ENCODE measurements around the gene SACS.

The SACS gene

GRCh38 chr13:23350009-23350408 is 83.5 kb downstream of the SACS start:
- no peak for DNase-seq (ENCODE audit: low spot score)
- no peak overlapping the region for H3K4me2 ChIP-seq (ENCODE audit: insufficient read depth, low read length, poor library complexity, severe bottlenecking)
- H3K4me1 ChIP-seq (ENCODE audit: control insufficient read depth in 2 of 2, insufficient read depth in 1 of 2, low read depth in 1 of 2, low read length in 2 of 2) = no peaks in the 10 kb centered on the region
- no peak overlapping the region for H3K23ac ChIP-seq (ENCODE audit: low read depth, low read length, poor library complexity)
- no peak overlapping the region for H2BK15ac ChIP-seq (ENCODE audit: low read length)
- no peak overlapping the region for H4K8ac ChIP-seq (ENCODE audit: low read depth, low read length)
- no peak overlapping the region for H2BK120ac ChIP-seq (ENCODE audit: low read depth, low read length)
- no peak overlapping the region for H3K14ac ChIP-seq (ENCODE audit: low read length)
- H2BK12ac ChIP-seq (ENCODE audit: low read length) = no peak overlapping the region
- peaks cover 3% of the 10 kb centered on the region for H3K79me1 ChIP-seq (ENCODE audit: low read depth, low read length)
- no peak overlapping the region for H3K27ac ChIP-seq (replicated peaks; ENCODE audit: low read length)
- peaks cover 16 to 97% of the 10 kb centered on the region in 2 donors for H3K36me3 ChIP-seq (replicated peaks in 1 of 2; ENCODE audit: control insufficient read depth in 2 of 2, insufficient read depth in 2 of 2, low read length in 2 of 2)
- H3K18ac ChIP-seq (ENCODE audit: low read length) = no peak overlapping the region
- H4K91ac ChIP-seq (ENCODE audit: low read depth, low read length, poor library complexity) = no peak overlapping the region
- no peaks in the 10 kb centered on the region for H3K27me3 ChIP-seq (ENCODE audit: control insufficient read depth in 3 of 3, insufficient read depth in 3 of 3, low read depth in 1 of 3, low read length in 3 of 3)
- H2BK5ac ChIP-seq (ENCODE audit: low read length) = no peak overlapping the region
- H3K9me3 ChIP-seq (replicated peaks in 1 of 2; ENCODE audit: control insufficient read depth in 2 of 2, insufficient read depth in 1 of 2, low read depth in 1 of 2, low read length in 2 of 2) = peaks cover 0 to 3% of the 10 kb centered on the region in 2 donors
- H3K4ac ChIP-seq (ENCODE audit: low read length) = no peak overlapping the region
- H2AFZ ChIP-seq (ENCODE audit: low read length) = no peak overlapping the region
- H3K9ac ChIP-seq (ENCODE audit: low read depth, low read length, poor library complexity) = no peak overlapping the region
- H2AK5ac ChIP-seq (ENCODE audit: low read depth, low read length) = no peak overlapping the region
- no CpG with 5 or more reads among the region's 3 CpGs for WGBS, 2 donors (ENCODE audit: extremely low coverage in 2 of 2, insufficient read length in 2 of 2, insufficient replicate concordance in 1 of 2)
- H3K4me3 ChIP-seq (ENCODE audit: low read length in 2 of 2) = no peak overlapping the region

- WGBS, 2 donors (ENCODE audit: extremely low coverage in 2 of 2, insufficient read length in 2 of 2, insufficient replicate concordance in 1 of 2) = no CpG with 5 or more reads among the region's 4 CpGs
- no peak overlapping the region for H3K4ac ChIP-seq (ENCODE audit: low read length)
- peaks cover 10 to 92% of the 10 kb centered on the region in 2 donors for H3K36me3 ChIP-seq (replicated peaks in 1 of 2; ENCODE audit: control insufficient read depth in 2 of 2, insufficient read depth in 2 of 2, low read length in 2 of 2)
- H3K14ac ChIP-seq (ENCODE audit: low read length) = no peak overlapping the region
- H3K4me3 ChIP-seq (ENCODE audit: low read length in 2 of 2) = no peak overlapping the region
- no peak for DNase-seq (ENCODE audit: low spot score)
- no peak overlapping the region for H2BK5ac ChIP-seq (ENCODE audit: low read length)
- H3K79me1 ChIP-seq (ENCODE audit: low read depth, low read length) = peaks cover 3% of the 10 kb centered on the region
- H2AFZ ChIP-seq (ENCODE audit: low read length) = no peak overlapping the region
- no peak overlapping the region for H3K27ac ChIP-seq (replicated peaks; ENCODE audit: low read length)
- no peak overlapping the region for H3K4me2 ChIP-seq (ENCODE audit: insufficient read depth, low read length, poor library complexity, severe bottlenecking)
- H3K27me3 ChIP-seq (ENCODE audit: control insufficient read depth in 3 of 3, insufficient read depth in 3 of 3, low read depth in 1 of 3, low read length in 3 of 3) = no peaks in the 10 kb centered on the region
- H2BK15ac ChIP-seq (ENCODE audit: low read length) = no peak overlapping the region
- no peak overlapping the region for H4K8ac ChIP-seq (ENCODE audit: low read depth, low read length)
- H3K18ac ChIP-seq (ENCODE audit: low read length) = no peak overlapping the region
- no peak overlapping the region for H2BK120ac ChIP-seq (ENCODE audit: low read depth, low read length)
- H3K9me3 ChIP-seq (replicated peaks in 1 of 2; ENCODE audit: control insufficient read depth in 2 of 2, insufficient read depth in 1 of 2, low read depth in 1 of 2, low read length in 2 of 2) = peaks cover 0 to 3% of the 10 kb centered on the region in 2 donors
- no peak overlapping the region for H2AK5ac ChIP-seq (ENCODE audit: low read depth, low read length)
- H2BK12ac ChIP-seq (ENCODE audit: low read length) = no peak overlapping the region
- H3K9ac ChIP-seq (ENCODE audit: low read depth, low read length, poor library complexity) = no peak overlapping the region
- H3K4me1 ChIP-seq (ENCODE audit: control insufficient read depth in 2 of 2, insufficient read depth in 1 of 2, low read depth in 1 of 2, low read length in 2 of 2) = no peaks in the 10 kb centered on the region
- H3K23ac ChIP-seq (ENCODE audit: low read depth, low read length, poor library complexity) = no peak overlapping the region
- H4K91ac ChIP-seq (ENCODE audit: low read depth, low read length, poor library complexity) = no peak overlapping the region
Measured at GRCh38 chr13:23349161-23349897, 84.2 kb downstream of the SACS start.

GRCh38 chr13:23348262-23349127 is 85.0 kb downstream of the SACS start:
- H3K4me3 ChIP-seq (ENCODE audit: low read length in 2 of 2) = no peak overlapping the region
- no peak overlapping the region for H3K18ac ChIP-seq (ENCODE audit: low read length)
- no peak overlapping the region for H3K9ac ChIP-seq (ENCODE audit: low read depth, low read length, poor library complexity)
- no peak overlapping the region for H3K27ac ChIP-seq (replicated peaks; ENCODE audit: low read length)
- H4K8ac ChIP-seq (ENCODE audit: low read depth, low read length) = no peak overlapping the region
- DNase-seq (ENCODE audit: low spot score) = no peak
- H2AFZ ChIP-seq (ENCODE audit: low read length) = no peak overlapping the region
- H3K79me1 ChIP-seq (ENCODE audit: low read depth, low read length) = peaks cover 3% of the 10 kb centered on the region
- H3K4me1 ChIP-seq (ENCODE audit: control insufficient read depth in 2 of 2, insufficient read depth in 1 of 2, low read depth in 1 of 2, low read length in 2 of 2) = no peaks in the 10 kb centered on the region
- no peak overlapping the region for H4K91ac ChIP-seq (ENCODE audit: low read depth, low read length, poor library complexity)
- no peak overlapping the region for H2BK12ac ChIP-seq (ENCODE audit: low read length)
- H2BK5ac ChIP-seq (ENCODE audit: low read length) = no peak overlapping the region
- no peak overlapping the region for H2AK5ac ChIP-seq (ENCODE audit: low read depth, low read length)
- H3K36me3 ChIP-seq (replicated peaks in 1 of 2; ENCODE audit: control insufficient read depth in 2 of 2, insufficient read depth in 2 of 2, low read length in 2 of 2) = peaks cover 10 to 90% of the 10 kb centered on the region in 2 donors
- no peak overlapping the region for H2BK120ac ChIP-seq (ENCODE audit: low read depth, low read length)
- H3K27me3 ChIP-seq (ENCODE audit: control insufficient read depth in 3 of 3, insufficient read depth in 3 of 3, low read depth in 1 of 3, low read length in 3 of 3) = no peaks in the 10 kb centered on the region
- peaks cover 0 to 3% of the 10 kb centered on the region in 2 donors for H3K9me3 ChIP-seq (replicated peaks in 1 of 2; ENCODE audit: control insufficient read depth in 2 of 2, insufficient read depth in 1 of 2, low read depth in 1 of 2, low read length in 2 of 2)
- no CpG with 5 or more reads among the region's 4 CpGs for WGBS, 2 donors (ENCODE audit: extremely low coverage in 2 of 2, insufficient read length in 2 of 2, insufficient replicate concordance in 1 of 2)
- no peak overlapping the region for H3K23ac ChIP-seq (ENCODE audit: low read depth, low read length, poor library complexity)
- no peak overlapping the region for H2BK15ac ChIP-seq (ENCODE audit: low read length)
- no peak overlapping the region for H3K14ac ChIP-seq (ENCODE audit: low read length)
- H3K4me2 ChIP-seq (ENCODE audit: insufficient read depth, low read length, poor library complexity, severe bottlenecking) = no peak overlapping the region
- no peak overlapping the region for H3K4ac ChIP-seq (ENCODE audit: low read length)

GRCh38 chr13:23347601-23348000 is 85.9 kb downstream of the SACS start:
- Histone ChIP-seq H3K4ac (ENCODE audit: low read length) (no peak overlapping the region), H3K36me3 (replicated peaks in 1 of 2; ENCODE audit: control insufficient read depth in 2 of 2, insufficient read depth in 2 of 2, low read length in 2 of 2) (peaks cover 8 to 86% of the 10 kb centered on the region in 2 donors), H3K9ac (ENCODE audit: low read depth, low read length, poor library complexity) (no peak overlapping the region), H3K27ac (replicated peaks; ENCODE audit: low read length) (no peak overlapping the region), H3K23ac (ENCODE audit: low read depth, low read length, poor library complexity) (no peak overlapping the region), H3K4me2 (ENCODE audit: insufficient read depth, low read length, poor library complexity, severe bottlenecking) (no peak overlapping the region), H3K27me3 (ENCODE audit: control insufficient read depth in 3 of 3, insufficient read depth in 3 of 3, low read depth in 1 of 3, low read length in 3 of 3) (no peaks in the 10 kb centered on the region), H3K14ac (ENCODE audit: low read length) (no peak overlapping the region), H4K91ac (ENCODE audit: low read depth, low read length, poor library complexity) (no peak overlapping the region), H3K18ac (ENCODE audit: low read length) (no peak overlapping the region), H2BK5ac (ENCODE audit: low read length) (no peak overlapping the region), H3K79me1 (ENCODE audit: low read depth, low read length) (peaks cover 3% of the 10 kb centered on the region), H2AK5ac (ENCODE audit: low read depth, low read length) (no peak overlapping the region), H2BK15ac (ENCODE audit: low read length) (no peak overlapping the region), H3K4me1 (ENCODE audit: control insufficient read depth in 2 of 2, insufficient read depth in 1 of 2, low read depth in 1 of 2, low read length in 2 of 2) (no peaks in the 10 kb centered on the region), H3K9me3 (replicated peaks in 1 of 2; ENCODE audit: control insufficient read depth in 2 of 2, insufficient read depth in 1 of 2, low read depth in 1 of 2, low read length in 2 of 2) (peaks cover under 1 to 5% of the 10 kb centered on the region in 2 donors), H4K8ac (ENCODE audit: low read depth, low read length) (no peak overlapping the region), H2BK12ac (ENCODE audit: low read length) (no peak overlapping the region), H2AFZ (ENCODE audit: low read length) (no peak overlapping the region), H3K4me3 (ENCODE audit: low read length in 2 of 2) (no peak overlapping the region), H2BK120ac (ENCODE audit: low read depth, low read length) (no peak overlapping the region)
- WGBS, 2 donors (ENCODE audit: extremely low coverage in 2 of 2, insufficient read length in 2 of 2, insufficient replicate concordance in 1 of 2) = no CpG with 5 or more reads among the region's 1 CpG
- no peak for DNase-seq (ENCODE audit: low spot score)

Measured in neuronal stem cell (in vitro differentiated cells).